Right kidney (tissue), 1 donor: ENCODE measurements around the gene TYROBP.
"Not testable (repeated sequence)": the region's sequence is repeated elsewhere in the genome, so short reads cannot be mapped to it uniquely, and the experiment has no call there.

Experiments used
- DNase-seq: peaks from one replicate; pipeline ENCODE4 v3.0.0-alpha.2; 2016

The TYROBP gene

DNA sequence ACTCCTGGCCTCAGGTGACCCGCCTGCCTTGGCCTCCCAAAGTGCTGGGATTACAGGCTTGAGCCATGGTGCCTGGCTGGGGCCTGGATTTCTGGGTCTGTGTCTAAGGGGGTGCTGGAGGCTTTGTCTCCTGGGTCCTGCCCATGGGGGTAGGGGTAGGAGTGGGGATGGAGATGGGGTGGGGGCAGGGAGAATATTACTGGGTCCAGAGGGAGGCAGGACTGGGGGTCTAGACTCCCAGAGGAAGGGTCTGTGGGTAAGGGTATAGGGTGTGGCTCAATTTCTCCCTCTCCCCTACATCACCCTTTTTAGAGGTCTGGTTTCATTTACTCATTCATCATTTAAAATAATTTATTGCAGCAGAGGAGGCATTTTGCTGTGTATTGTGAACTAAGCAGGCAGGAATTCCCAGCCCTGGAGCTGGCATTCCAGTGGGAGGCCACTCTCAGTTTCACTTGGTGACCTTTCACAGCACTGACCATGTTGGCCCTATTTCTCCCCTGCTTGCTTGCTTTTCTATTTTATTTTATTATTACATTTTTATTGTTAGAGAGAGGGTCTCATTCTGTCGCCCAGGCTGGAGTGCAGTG is 6.9 kb downstream of the TYROBP start:
- peak; percentile 7 for DNase-seq

DNA sequence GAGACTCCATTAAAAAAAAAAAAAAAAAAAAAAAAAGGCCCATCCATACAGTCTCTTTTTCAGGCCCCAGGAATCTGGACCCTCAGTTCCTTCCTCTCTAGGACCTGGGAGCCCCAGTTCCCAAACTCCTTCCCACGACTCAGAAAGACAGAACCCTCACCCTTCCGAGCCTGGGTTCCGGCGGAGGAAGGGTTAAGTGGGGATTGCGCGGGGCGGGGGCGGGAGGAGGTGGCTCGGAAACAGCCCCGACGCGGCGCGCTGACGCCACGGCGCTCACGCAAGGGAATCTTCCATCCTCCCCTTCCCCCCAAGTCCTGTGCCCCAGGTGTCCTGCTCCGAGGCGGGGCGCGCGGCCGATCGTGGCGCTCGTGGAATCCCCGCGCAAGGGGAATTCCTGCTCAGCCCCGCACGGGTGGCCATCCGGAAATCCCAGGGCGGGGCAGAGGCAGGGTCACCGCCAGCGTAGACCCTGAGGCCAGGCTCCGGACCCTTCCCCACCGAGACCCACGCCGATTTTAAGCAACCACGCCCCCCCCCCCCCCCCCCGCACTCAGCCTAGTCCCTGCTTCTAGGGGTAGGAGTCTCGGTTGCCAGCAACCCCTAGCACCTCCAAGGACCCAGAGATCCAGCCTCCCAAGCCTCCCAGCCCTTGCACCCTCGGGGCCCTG is 8.4 kb downstream of the TYROBP start:
- DNase-seq: peak; percentile 82

GRCh38 chr19:35898499-35898809 is 9.6 kb downstream of the TYROBP start:
- DNase-seq: no peak

DNA sequence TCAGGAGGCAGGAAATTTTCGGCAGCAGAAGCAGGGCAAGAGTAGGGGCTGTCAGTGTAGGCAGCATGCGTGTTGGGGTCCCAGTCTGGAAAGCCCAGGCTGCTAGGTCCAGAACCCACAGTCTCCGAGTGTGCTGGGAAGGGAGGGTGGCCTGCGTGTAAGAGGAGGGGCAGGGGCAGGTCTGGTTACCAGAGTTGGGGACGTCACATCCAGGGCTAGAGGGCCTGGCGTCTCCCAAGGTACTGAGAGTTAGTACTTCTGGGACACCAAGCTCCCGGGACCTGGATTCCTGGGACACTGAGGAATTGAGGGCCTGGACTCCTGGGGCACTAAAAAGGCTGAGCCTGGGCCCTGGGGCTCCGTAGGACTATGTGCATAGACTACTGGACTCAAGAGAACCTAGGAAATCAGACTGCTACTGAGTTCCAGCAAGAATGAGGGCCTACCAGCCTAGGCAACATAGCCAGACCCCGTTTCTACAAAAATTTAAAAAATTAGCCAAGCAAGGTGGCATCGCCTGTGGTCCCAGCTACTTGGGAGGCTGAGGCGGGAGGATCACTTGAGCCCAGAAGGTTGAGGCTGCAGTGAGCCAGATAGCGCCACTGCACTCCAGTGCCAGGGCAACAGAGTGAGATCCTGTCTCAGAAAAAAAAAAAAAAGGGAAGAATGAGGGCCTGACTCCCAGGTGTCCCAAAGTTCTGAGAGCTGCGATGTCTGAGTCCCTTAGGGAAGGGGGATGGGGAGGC is 10.2 kb downstream of the TYROBP start:
- DNase-seq: no peak

GRCh38 chr19:35896643-35897040 is 11.5 kb downstream of the TYROBP start:
- DNase-seq: no peak

- no peak for DNase-seq
Observed at GRCh38 chr19:35895911-35896642, 12.0 kb downstream of the TYROBP start.

GRCh38 chr19:35894342-35894741 is 13.8 kb downstream of the TYROBP start:
- DNase-seq: no peak

DNA sequence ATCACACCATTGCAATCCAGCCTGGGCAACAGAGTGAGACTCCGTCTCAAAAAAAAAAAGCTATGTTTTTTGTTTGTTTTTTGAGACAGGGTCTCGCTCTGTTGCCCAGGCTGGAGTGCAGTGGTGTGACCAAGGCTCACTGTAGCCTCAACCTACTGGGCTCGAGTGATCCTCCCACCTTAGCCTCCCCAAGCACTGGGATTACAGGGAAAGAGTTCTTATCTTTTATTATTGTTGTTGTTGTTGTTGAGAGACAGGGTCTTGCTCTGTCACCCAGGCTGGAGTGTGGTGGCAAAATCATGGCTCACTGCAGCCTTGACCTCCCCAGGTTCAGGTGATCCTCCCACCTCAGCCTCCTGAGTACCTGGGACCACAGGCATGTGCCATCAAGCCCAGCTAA is 16.3 kb downstream of the TYROBP start:
- not testable (repeated sequence) for DNase-seq

DNA sequence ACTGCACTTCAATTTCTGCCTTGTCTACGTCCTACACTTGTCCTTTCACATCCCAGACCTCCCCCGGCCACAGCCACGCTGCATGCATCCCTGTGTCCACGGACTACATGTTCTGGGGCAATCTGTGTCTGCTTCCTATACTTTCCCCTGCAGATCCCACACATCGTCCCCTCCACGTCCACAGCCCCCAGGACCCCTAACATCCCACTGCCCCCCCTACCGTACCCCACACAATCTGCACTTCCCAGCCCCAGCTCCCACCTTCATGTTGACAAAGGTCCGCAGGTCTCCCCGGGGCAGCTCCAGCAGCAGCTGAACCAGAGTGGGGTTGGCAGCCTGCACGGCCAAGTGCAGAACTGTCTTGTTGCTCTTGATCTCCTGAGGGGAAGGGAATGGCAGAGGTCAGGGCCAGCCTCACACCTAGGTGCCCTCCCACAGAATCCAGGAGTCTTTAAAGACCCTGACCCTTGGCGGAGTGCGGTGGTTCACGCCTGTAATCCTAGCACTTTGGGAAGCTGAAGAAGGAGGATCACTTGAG is 17.9 kb downstream of the TYROBP start:
- no peak for DNase-seq

GRCh38 chr19:35889370-35890112 is 18.6 kb downstream of the TYROBP start:
- no peak for DNase-seq

DNA sequence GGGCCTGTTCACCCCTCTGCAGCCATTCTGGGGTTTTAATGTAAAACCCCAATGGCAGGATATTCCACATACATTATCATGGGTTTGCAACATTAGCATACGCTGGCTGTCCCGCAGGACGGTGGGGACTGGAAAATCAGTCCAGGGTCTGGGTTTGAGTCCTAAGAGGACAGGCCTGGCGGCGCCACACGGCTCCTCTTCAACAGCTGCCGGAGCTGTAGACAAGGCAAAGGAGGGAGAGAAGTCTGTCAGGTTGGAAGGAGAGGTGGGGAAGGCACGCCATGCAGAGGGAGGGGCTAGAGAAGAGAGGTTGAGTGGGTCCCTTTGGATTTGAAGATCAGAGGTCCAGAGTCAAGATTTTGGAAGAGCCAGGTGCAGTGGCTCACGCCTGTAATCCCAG is 19.7 kb downstream of the TYROBP start:
- no peak for DNase-seq

DNA sequence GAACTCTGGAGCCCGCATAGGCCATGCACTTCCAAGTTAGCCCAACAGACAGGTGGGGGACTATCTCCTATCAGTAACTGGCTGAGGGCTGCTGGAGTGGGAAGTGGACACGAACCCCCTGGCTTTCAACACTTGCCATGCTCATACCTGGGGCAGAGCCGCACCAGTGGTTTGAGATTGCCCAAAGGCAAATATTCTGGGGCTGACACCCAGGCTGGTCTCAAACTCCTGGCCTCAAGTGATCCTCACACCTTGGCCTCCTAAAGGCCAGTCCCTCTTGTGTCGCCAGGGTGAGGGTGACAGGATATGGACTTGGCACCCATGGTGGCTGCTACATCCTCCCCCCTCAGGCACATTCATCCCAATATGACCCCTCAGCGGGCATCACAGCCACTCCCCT is 20.9 kb downstream of the TYROBP start:
- DNase-seq: no peak

GRCh38 chr19:35885904-35886303 is 22.2 kb downstream of the TYROBP start:
- DNase-seq: no peak

GRCh38 chr19:35885225-35885738 is 22.8 kb downstream of the TYROBP start:
- no peak for DNase-seq

DNA sequence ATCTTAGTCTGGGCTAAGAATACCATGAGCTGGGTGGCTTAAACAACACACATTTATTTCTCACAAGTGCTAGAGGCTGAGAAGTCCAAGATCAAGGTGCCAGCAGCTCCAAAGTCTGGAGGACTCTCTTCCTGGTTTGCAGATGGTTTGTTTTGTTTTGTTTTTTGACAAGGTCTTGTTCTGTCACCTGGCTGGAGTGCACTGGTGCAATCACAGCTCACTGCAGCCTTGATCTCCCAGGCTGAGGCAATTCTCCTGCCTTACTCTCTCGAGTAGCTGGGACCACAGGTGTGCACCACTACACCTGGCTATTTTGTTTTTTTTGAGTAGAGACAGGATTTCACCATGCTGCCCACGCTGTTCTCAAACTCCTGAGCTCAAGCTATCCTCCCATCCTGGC is 24.2 kb downstream of the TYROBP start:
- no peak for DNase-seq

- DNase-seq: peak; percentile 37
Observed at GRCh38 chr19:35882114-35882832, 25.8 kb downstream of the TYROBP start.

GRCh38 chr19:35879770-35880317 is 28.3 kb downstream of the TYROBP start:
- DNase-seq: peak; percentile 73

- no peak for DNase-seq
Observed at GRCh38 chr19:35879068-35879467, 29.0 kb downstream of the TYROBP start.

- DNase-seq: no peak
Observed at GRCh38 chr19:35874392-35874930, 33.6 kb downstream of the TYROBP start.

DNA sequence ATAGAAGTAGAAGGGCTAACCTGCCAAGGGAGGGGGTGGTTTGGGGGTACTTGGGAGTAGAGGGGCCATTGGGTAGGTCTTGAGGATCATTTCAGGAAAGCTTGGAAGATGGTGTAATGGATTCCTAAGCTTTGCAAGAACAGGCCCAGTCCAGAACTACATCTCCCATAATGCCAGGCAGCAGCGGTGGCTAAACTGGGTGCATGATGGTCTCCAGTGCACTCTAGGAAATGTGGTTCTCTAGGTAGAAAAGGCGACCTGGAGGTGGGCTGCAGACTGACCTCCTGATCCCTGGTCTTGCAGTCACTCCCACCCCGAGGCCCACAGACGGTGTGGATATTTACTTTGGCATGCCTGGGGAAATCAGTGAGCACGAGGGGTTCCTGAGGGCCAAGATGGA is 35.9 kb downstream of the TYROBP start:
- DNase-seq: no peak

GRCh38 chr19:35871611-35872010 is 36.5 kb downstream of the TYROBP start:
- no peak for DNase-seq
